ENCODE data around the gene GPC3.

The GPC3 gene

GRCh38 chrX:133513123-133513522 is 472.3 kb downstream of the GPC3 start:
- no peak for DNase-seq (ENCODE audit: low read depth)

GRCh38 chrX:133511041-133511440 is 474.4 kb downstream of the GPC3 start:
- no peak for DNase-seq (ENCODE audit: low read depth)

- no peak for DNase-seq (ENCODE audit: low read depth)
These were observed 488.0 kb downstream of the GPC3 start for GRCh38 chrX:133497356-133497755.

- no peak for DNase-seq (ENCODE audit: low read depth)
These were observed 489.7 kb downstream of the GPC3 start for GRCh38 chrX:133495464-133496391.

- no peak for DNase-seq (ENCODE audit: low read depth)
These were observed 492.0 kb downstream of the GPC3 start for GRCh38 chrX:133493366-133493765.

- DNase-seq (ENCODE audit: low read depth), result no peak
These were observed 494.4 kb downstream of the GPC3 start for GRCh38 chrX:133490955-133491354.

All from T follicular helper cell (primary cell).